ENCODE measurements around the gene STOML2.

The STOML2 gene

DNA sequence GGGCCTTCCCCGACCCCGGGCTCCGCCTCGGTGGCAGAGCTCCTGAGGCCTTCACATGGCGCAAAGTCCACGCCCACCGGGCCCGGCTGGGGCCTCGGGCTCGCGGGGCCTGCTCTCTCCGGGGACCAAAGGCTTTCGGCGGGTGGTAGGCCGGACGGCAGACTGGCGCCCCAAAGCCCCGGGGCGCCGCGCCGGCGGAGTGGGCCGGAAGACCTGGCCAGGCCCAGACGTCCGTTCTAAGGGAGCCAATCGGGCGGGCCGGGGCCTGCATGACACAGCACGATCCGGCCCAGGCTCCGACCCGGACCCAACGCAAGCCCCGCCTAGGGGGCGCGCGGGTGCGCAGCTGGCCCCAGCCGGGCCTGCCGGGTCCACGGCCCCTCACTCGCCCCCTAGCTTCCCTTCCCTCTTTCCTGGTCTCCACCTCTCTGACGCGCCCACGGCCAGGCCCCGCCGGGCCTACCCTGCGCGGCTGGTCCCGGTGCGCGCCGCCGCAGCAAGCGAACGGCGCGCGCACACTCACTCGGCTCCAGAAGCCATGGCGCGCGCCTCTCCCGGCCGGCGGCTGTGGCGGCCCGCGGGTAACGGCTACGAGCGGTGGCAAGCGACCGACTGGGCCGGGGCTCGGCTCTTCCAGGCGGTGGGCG is 31.0 kb downstream of the STOML2 start:
- peak; percentile 89 for DNase-seq (ENCODE audit: low read depth)
- TF ChIP-seq, protein P1, sequence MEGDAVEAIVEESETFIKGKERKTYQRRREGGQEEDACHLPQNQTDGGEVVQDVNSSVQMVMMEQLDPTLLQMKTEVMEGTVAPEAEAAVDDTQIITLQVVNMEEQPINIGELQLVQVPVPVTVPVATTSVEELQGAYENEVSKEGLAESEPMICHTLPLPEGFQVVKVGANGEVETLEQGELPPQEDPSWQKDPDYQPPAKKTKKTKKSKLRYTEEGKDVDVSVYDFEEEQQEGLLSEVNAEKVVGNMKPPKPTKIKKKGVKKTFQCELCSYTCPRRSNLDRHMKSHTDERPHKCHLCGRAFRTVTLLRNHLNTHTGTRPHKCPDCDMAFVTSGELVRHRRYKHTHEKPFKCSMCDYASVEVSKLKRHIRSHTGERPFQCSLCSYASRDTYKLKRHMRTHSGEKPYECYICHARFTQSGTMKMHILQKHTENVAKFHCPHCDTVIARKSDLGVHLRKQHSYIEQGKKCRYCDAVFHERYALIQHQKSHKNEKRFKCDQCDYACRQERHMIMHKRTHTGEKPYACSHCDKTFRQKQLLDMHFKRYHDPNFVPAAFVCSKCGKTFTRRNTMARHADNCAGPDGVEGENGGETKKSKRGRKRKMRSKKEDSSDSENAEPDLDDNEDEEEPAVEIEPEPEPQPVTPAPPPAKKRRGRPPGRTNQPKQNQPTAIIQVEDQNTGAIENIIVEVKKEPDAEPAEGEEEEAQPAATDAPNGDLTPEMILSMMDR (IDR thresholded peaks at IDR 0.05; ENCODE audit: low read length, missing control alignments): peak; percentile 7
- peak overlapping the region; percentile 97 for H3K4me3 ChIP-seq (replicated peaks; ENCODE audit: low read depth, low read length)

DNA sequence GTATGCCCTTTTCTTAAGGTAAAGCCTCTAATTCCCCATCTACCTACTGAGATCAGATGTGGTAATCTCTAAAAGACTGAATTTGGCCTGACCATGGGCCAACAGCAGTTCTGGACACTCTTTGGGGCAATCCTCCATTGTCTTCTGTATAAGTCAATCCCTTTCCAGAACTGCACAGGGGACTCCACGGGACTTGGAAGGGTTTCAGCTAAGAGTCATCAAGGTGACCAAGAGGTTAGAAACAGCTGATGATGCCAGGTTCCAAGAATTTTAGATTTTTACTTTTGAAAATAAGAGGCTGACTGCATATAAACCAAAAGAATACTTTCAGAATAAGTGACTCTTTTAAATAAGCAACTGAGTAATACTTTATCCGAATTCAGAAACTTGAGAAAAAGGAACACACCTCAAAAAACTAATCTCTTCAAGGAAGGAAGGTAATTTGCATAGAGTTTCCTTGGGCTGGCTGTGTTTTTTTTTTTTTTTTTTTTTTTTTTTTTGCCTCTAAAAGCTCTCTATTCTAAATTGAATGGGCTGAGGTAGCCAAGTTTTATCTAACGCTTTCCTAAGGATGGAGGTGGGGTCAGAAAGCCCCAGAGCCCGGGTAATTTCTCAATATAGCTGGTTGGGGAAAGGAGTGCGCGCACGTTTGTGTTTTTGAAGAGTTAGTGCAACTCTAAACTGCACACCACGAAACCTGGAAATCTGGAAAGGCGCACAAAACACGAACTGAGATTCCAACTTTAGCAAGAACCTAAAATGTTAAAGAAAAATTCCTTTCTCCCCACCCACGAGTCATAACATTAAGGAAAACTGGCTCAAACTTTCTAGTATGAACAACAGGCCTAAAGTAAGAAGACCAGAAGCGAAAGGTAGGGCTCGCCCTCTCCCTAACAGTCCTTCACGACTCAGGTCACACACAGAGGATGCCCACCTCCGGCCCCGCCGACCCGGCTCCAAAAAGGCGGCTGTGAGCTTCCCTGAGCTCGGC is 31.8 kb downstream of the STOML2 start:
- H3K4me3 ChIP-seq (replicated peaks; ENCODE audit: low read depth, low read length): peak overlapping the region; percentile 97
- TF ChIP-seq, protein P1 (IDR thresholded peaks at IDR 0.05; ENCODE audit: low read length, missing control alignments): no peak
- peak; percentile 30 for DNase-seq (ENCODE audit: low read depth)

DNA sequence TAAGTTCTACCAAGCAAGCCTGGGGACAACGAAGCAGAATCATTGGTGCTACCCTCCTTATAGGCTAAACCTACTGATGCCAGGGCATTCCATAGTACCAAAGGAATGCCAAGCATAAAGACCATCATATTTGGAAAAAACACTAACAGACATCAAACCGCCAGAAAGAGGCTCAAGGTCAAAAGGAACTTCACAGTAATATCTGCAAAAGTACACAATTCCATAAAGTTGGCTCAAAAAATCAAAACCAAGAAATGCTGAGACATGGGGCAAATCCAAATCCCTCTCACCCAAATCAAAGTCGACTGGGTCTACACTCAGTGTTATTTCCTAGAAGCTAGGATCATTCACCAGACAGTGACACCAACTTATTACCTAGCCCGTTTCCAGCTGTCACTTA is 33.9 kb downstream of the STOML2 start:
- no peak for DNase-seq (ENCODE audit: low read depth)
- TF ChIP-seq, protein P1 (IDR thresholded peaks at IDR 0.05; ENCODE audit: low read length, missing control alignments): no peak
- H3K4me3 ChIP-seq (replicated peaks; ENCODE audit: low read depth, low read length): peak overlapping the region; percentile 7

DNA sequence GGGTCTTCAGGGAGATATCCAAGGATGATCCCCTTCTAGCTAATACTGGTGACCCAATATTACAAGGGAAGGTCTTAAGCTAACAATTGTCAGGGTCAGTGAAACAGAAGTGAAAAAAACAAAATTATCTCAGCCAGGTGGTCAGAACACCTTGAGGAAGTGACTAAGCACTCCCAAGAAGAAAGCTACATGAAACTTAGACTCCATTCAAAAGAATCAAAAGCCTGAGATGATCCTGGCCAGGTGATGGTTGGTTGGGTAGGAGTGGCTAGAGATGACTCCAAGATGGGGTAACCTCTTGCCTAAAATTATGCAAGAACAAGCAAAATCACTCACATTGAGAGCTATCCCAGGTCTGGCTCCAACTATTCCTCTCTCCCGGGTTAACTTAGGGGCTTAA is 35.9 kb downstream of the STOML2 start:
- no peak overlapping the region for H3K4me3 ChIP-seq (replicated peaks; ENCODE audit: low read depth, low read length)
- TF ChIP-seq, protein P1 (IDR thresholded peaks at IDR 0.05; ENCODE audit: low read length, missing control alignments): no peak
- no peak for DNase-seq (ENCODE audit: low read depth)

DNA sequence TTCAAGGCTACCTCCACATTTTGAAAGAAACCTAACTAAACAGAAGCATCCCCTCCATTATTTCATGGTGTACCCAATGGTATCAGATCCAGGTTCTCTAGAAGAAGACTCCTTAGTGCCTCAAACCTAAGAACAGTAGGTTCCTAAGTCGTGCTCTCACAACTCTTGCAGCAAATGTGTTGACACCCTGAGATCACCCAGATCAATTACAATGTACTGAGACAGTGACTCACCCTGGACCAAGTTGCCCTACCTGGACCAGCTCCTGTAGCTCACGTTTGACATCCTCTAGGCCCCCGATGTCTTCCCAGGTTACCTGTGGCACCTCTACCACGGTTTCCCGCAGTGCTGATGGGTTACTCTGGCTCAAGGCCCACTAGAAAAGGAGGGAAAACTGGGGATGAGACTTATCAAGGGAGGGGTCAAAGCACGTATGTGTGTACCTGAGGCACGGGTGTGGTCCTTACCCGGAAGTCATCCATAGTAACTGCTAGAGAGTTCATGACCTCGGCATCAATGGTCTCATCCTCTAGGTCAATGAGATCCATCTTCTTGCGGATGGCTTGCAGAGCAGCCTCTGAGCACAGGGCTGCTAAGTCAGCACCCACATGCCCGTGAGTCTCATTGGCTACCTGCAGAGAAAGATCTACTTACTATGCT is 42.3 kb downstream of the STOML2 start:
- H3K4me3 ChIP-seq (replicated peaks; ENCODE audit: low read depth, low read length): no peak overlapping the region
- TF ChIP-seq, protein P1 (IDR thresholded peaks at IDR 0.05; ENCODE audit: low read length, missing control alignments): no peak
- DNase-seq (ENCODE audit: low read depth): no peak

DNA sequence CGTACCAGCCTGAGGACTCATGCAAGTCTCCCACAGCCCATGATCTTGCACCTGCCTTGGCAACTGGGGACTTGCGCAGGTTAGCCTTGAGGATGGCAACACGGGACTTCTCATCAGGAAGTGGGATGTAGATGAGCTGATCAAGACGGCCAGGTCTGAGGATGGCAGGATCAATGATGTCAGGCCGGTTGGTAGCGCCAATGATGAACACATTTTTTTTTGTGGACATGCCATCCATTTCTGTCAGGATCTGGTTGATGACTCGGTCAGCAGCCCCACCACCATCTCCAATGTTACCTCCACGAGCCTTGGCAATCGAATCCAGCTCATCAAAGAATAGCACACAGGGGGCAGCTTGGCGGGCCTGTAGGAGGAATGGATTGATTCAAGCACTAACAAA is 43.5 kb downstream of the STOML2 start:
- no peak for DNase-seq (ENCODE audit: low read depth)
- H3K4me3 ChIP-seq (replicated peaks; ENCODE audit: low read depth, low read length): no peak overlapping the region
- TF ChIP-seq, protein P1 (IDR thresholded peaks at IDR 0.05; ENCODE audit: low read length, missing control alignments): no peak

Measured in fibroblast of pulmonary artery (primary cell).